NCI-H187 (cell line): Measurements from ENCODE around the gene LOXL1.
"Not testable (repeated sequence)": the region's sequence is repeated elsewhere in the genome, so short reads cannot be mapped to it uniquely, and the experiment has no call there.

Source experiments
- DNase-seq, 2 experiments: peaks; one replicate each; lab custom pipeline; 2025; lab: John Stamatoyannopoulos, UW

LOXL1 gene

GRCh38 chr15:73954188-73955145 is 28.2 kb downstream of the LOXL1 start:
- no peak for DNase-seq

DNA sequence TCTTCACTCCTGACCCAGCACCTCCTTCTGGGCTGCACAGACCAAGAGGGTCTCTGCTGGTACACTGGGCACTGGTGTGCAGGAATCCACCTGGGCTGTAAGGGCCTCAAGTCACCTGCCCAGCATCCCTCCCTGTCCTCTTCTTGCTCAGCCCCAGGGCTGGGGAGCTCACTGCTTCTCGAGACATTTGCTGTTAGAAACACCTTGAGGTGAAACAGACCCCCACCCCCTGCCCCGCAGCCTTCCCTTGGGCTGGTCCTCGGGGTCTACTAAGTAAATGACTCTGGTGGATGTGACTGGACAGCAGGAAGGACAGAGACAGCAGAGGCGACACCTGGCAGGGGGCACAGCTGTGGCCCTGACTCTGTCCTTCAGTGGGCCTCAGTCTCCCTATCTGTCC is 29.1 kb downstream of the LOXL1 start:
- DNase-seq: no peak

GRCh38 chr15:73955861-73956742 is 29.8 kb downstream of the LOXL1 start:
- no peak for DNase-seq

- no peak for DNase-seq
Observed at GRCh38 chr15:73956743-73957135, 30.5 kb downstream of the LOXL1 start.

DNA sequence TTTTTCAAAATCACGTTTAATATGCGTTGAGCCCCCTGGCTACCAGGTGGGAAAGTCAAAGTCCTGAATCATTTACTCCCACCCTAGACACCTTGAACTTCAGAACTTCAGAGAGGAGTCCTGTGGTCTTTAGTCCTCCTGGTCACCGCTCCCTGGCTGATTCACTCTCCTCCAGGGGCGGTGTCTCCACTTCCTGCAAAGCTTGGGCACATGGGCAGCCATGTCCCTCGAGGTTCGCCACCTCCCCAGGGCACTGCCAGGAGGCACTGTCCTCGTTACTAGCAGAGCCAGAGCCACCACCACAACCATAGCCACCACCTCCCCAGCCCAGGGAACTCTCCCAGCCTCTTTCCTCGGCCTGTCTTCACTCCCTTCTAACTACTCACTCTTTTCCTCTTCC is 31.0 kb downstream of the LOXL1 start:
- no peak for DNase-seq

- no peak for DNase-seq
Observed at GRCh38 chr15:73957785-73958184, 31.5 kb downstream of the LOXL1 start.

DNA sequence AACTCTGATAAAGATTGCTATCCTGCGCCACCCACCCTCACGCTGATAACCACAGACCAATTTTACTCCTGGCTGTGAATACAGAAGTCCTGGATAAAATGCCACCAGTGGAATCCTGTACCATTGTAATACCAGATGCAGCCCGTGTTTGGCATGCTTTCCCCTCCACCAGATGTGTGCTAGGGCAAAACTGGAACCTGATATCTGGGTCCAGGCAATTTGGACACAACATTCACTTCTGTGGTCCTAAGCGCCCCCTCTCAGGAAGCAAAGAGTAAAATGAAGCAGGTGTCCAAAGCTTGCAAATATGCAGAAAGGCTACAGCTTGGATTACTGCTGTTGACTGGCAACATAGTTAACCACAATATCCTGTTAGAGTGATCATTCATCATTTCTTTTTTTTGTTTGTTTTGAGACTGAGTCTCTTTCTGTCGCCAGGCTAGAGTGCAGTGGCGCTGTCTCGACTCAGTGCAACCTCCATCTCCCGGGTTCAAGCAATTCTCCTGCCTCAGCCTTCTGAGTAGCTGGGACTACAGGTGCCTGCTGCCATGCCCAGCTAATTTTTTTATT is 32.8 kb downstream of the LOXL1 start:
- peak in 1 of 2 experiments; percentile 7 for DNase-seq

DNA sequence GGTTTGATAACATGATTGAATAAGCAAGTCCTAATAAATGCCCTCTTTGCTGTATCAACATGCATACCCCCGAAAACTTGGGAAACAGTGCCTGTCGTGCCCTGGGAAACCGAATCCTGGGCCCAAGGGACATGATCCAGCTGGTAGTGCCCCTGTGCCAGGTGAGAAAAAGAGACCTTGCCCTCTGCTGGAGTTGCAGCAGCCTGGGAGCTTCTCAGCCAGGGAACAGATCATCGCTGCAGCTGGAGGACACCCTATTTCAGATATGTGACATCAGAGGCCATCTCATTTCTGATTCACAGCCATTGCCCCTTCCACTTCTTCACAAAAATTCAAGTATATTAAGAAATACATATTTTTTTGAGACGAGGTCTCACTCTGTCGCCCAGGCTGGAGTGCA is 33.5 kb downstream of the LOXL1 start:
- DNase-seq: no peak

GRCh38 chr15:73960472-73961070 is 34.3 kb downstream of the LOXL1 start:
- DNase-seq: not testable (repeated sequence)

- DNase-seq: no peak
Observed at GRCh38 chr15:73962433-73962832, 36.2 kb downstream of the LOXL1 start.

DNA sequence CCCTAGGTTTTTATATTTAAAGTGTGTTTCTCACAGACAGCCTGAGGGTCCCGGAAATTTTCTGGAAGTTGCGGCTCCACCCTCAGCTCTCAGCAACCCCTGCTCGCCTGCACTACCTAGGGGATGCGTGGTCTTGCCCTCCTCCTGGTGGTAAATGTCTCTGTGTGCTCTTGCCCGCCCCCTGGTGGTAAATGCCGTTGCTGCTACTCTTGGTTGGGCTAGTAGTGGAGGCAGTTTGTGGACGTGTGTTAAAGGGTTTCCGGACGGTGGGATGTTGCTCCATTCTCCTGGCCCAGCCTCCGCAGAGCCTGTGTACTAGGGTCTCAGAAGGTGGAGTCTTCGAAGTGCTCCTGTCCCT is 38.5 kb downstream of the LOXL1 start:
- peak; percentile 56 to 68 for DNase-seq

DNA sequence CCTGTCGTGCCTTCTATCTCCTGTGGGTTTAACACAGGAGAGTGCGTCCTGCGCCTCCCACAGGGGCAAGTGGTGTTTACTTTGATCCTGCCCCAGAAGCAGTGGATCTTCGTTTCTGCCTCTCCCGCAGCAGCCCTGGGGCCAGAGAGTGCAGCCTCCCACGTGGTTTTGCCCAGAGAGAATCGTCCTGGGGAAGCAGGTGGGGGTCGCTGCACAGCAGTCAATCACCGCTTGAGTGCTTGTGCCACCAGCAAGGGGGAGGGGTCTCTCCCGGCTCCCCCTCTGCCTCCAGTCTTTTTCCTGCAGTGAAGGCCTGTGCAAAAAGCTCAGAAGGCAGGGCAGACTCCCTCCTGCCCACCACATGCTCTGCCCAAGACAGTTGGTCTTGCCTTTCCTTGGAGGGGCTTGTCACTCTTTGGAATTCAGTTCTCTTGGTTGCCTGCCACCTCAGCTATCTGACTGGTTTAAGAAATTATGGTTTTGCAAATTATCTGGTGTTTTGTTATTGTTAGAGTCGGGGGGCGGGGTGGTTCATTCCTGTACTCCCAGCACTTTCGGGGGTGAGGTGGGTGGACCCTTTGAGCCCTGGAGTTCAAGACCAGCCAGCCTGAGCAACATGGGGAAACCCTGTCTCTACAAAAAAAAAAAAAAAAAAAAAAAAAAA is 39.0 kb downstream of the LOXL1 start:
- DNase-seq: no peak

DNA sequence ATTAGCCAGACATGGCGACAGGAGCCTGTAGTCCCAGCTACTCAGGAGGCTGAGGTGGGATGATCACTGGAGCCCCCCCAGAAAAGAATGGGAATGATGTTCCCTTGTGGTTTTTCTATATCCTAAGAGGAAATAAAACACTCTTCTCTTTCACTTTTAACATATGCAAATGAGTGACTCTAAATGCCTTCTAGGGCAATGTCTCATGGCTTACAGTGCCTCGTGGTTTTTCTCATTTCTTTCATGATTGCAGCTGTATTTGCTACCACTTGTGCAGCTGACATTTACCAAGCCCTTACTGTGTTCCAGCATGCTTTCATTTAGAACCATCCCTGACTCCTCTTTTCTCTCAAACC is 39.5 kb downstream of the LOXL1 start:
- no peak for DNase-seq

- DNase-seq: no peak
Observed at GRCh38 chr15:73968461-73968860, 42.2 kb downstream of the LOXL1 start.

DNA sequence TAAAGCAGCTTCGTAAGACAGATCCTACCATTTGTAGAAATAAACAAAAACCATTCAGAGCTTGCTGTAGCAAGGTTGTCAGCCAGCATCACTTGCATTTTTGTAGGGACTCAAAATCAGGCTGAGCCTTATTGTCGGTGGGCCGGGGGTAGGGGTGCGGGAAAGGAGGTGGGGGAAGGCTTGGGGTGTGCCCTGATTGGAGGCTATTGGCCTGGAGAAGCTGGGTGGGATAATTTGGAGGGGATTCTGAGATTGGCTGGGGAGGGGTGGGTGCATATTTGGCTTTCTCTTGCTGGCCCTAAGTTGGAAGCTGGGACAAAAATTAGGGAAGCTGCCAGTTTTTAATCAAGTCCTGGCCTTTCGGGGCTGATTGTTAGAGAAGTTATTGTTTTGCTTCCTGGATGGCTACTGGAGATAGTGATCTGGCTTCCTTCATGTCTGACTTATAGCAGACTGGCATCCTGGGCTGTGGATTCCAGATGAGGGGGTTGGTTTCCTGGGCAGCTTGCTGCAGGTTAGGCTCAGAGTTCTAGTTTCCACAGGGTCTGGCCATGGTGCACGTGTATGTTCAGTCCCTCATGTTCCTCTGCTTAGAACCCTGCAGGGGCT is 43.0 kb downstream of the LOXL1 start:
- DNase-seq: no peak

DNA sequence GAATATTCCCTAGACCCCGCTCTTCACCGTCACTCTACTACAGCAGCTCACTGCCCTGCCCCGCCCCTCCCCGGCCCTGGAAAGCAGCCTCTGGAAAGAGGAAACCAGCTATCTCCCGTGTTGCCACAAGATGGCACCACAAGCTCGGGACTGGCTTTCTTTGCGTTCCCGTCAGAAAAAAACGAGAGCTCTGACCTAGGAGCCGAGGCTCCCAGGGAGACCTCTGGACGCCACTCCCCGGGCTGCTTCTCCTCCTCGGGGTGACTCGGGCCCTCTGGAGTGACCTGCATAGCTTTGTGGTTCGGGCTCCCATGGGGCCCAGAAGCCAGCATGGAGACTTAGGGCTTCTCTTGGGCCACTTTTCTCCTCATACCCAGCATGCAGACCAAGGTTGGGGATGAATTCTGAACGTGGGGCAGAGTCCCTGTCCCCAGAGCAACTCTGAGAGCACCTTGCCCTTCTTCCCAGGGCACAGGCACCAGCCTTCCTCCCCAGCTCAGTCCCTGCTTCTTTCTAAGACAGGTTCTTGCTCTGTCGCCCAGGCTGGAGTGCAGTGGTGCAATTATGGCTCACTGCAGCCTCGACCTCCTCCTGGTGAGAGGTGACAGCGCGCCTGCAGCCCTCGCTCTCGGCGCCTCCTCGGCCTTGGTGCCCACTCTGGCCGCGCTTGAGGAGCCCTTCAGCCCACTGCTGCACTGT is 46.9 kb downstream of the LOXL1 start:
- DNase-seq: peak; percentile 72 to 77

GRCh38 chr15:73973683-73974200 is 47.5 kb downstream of the LOXL1 start:
- DNase-seq: not testable (repeated sequence)

DNA sequence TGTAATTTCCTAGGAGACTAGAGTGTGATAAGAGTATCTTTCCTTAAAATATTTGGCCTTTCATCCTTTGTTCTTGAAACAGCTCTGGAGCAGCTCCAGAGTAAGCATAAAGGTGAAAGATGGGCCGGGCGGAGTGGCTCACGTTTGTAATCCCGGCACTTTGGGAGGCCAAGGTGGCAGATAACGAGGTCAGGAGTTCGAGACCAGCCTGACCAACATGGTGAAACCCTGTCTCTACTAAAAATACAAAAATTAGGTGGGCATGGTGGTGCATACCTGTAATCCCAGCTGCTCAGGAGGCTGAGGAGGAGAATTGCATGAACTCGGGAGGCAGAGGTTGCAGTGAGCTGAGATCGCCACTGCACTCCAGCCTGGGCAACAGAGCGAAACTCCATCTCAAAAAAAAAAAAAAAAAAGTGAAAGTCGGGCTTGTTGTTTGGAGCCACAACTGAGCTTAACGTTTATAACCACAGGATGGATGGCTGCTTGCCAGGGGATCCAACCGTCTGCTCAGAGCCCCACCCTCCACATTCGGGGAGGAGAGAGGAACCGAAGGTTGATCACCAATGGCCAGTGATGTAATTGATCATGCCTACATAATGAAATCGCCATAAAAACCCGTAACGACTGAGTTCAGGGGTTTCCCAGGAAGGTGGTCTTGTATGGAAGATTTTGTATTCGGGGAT is 49.3 kb downstream of the LOXL1 start:
- not testable (repeated sequence) for DNase-seq

DNA sequence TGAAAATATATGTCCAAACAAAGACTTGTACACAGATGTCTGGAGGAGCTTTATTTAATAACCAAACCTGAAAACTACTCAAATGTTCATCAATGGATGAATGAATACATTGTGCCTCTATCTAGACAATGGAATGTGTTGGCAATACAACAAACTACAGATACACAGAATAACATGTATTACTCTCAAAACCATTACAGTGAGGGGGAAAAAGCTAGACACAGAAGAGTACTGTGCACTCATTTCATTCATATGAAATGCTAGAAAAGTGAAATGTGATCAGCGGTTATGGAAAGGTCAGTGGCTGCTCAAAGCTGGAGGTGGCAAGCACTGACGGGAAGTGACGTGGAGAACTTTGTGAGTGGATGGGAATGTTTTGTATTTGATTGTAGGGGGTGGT is 52.6 kb downstream of the LOXL1 start:
- no peak for DNase-seq

DNA sequence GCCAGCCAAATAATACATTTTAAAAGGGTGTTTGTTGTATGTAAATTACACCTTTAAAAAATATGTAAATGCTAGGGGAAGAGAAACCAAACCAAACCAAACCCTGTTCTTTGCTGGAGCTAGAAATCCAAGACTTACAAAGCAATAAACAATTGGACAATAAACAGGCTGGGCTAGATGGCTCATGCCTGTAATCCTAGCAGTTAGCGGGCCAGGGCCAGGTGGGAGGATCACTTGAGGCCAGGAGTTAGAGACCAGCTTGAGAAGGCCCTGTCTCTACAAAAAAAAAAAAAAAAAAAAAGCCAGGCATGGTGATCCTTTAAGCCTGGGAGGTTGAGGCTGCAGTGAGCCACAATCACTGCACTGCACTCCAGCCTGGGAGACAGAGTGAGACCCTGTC is 53.4 kb downstream of the LOXL1 start:
- DNase-seq: no peak
